K562 (cell line): ENCODE results near the gene TMCC1. TPM values are rescaled to one million over a fixed set of nuclear protein-coding genes. Genes with fewer than 3 reads are reported as not detected.

ENCODE experiments used
- ATAC-seq: fragments of 200-7000 bp; cut with Tn5 transposase; 3 replicates; pipeline ENCODE4 v1.9.1; 2020; ENCODE audit warnings: moderate library complexity
- BruUV-seq: library from RNA; stranded (reverse); fragments of 400-500 nt; replicated peaks from 2 replicates; lab custom pipeline; 2021; lab: Mats Ljungman, UMichigan
- CTCF ChIA-PET: fragments of 300-600 bp; formaldehyde crosslinking; extraction: SDS; loops from one replicate; lab custom pipeline; 2021; ENCODE audit warnings: low intra/inter-chr PET ratio; lab: Yijun Ruan, JAX
- POLR2A ChIA-PET: fragments of 300-600, 350-650 bp; sonication (Branson Sonifier 250); formaldehyde crosslinking; extraction: SDS; loops from one replicate; lab custom pipeline; 2021; ENCODE audit warnings: antibody characterized with exemption, inconsistent platforms; lab: Yijun Ruan, JAX
- DNase-seq, 4 experiments: peaks; one replicate each; pipeline versions ENCODE4 v3.0.0 to v3.0.0-alpha.2; 2011 to 2018; ENCODE audit warnings: low spot score in 3 of 4, mixed read lengths in 3 of 4; ENCODE audit errors: extremely low read depth in 1 of 4
- FAIRE-seq: peaks from 2 replicates; lab custom pipeline; 2011; peaks lifted over from hg19 to GRCh38; lab: Jason Lieb, UNC
- H2AFZ ChIP-seq: 2 replicates; pipeline ENCODE4 v1.6.0; 2011; ENCODE audit warnings: low read depth, low read length, control low read depth, inconsistent platforms
- H3K27ac ChIP-seq: fragments of 200-600 bp; 3 replicates; pipeline ENCODE4 v1.8.0; 2011; ENCODE audit warnings: low read depth, mild to moderate bottlenecking, control low read depth, inconsistent platforms, low read length, moderate library complexity, mixed read lengths; ENCODE audit errors: extremely low read depth
- H3K27me3 ChIP-seq, 2 experiments: fragments of 300-600 bp in 1 of 2; 2 replicates in 1 of 2; 3 replicates in 1 of 2; pipeline versions ENCODE4 v1.6.0 to v1.8.0; 2011; ENCODE audit warnings: inconsistent platforms in 2 of 2, low read length in 2 of 2, mild to moderate bottlenecking in 1 of 2, mixed read lengths in 1 of 2, moderate library complexity in 1 of 2; ENCODE audit not compliant: control insufficient read depth in 2 of 2, insufficient read depth in 2 of 2
- H3K36me3 ChIP-seq: fragments of 300-600 bp; 3 replicates; pipeline ENCODE4 v1.8.0; 2011; ENCODE audit warnings: mild to moderate bottlenecking, low read length, inconsistent platforms; ENCODE audit not compliant: control insufficient read depth, insufficient read depth
- H3K4me1 ChIP-seq, 2 experiments: fragments of 200-600 bp in 1 of 2; replicated peaks in 1 of 2; 2 replicates in 1 of 2; 3 replicates in 1 of 2; pipeline versions ENCODE4 v1.5.1 to v1.8.0; 2011; ENCODE audit warnings: inconsistent platforms in 2 of 2, low read length in 2 of 2, mild to moderate bottlenecking in 1 of 2, mixed read lengths in 1 of 2, moderate library complexity in 1 of 2; ENCODE audit not compliant: control insufficient read depth in 2 of 2, insufficient read depth in 2 of 2
- H3K4me2 ChIP-seq: 2 replicates; pipeline ENCODE4 v1.6.1; 2011; ENCODE audit warnings: low read length, control low read depth, inconsistent platforms, mixed read lengths; ENCODE audit not compliant: insufficient read depth
- H3K4me3 ChIP-seq: fragments of 200-600 bp; sonication (generic), shearing (Covaris generic); 2 replicates; pipeline ENCODE4 v1.5.1; 2016; ENCODE audit warnings: control low read depth, inconsistent platforms
- H3K79me2 ChIP-seq: fragments of 200-600 bp; 3 replicates; pipeline ENCODE4 v1.8.0; 2011; ENCODE audit warnings: low read length, inconsistent platforms; ENCODE audit not compliant: control insufficient read depth, insufficient read depth
- H3K9ac ChIP-seq, 2 experiments: 2 replicates each; pipeline versions ENCODE4 v1.6.0 to v1.6.1; 2011; ENCODE audit warnings: low read depth in 2 of 2, low read length in 2 of 2, control low read depth in 1 of 2, inconsistent platforms in 1 of 2, mild to moderate bottlenecking in 1 of 2, mixed read lengths in 1 of 2; ENCODE audit not compliant: insufficient read depth in 1 of 2
- H3K9me1 ChIP-seq: one replicate; pipeline ENCODE4 v1.6.0; 2011; ENCODE audit warnings: inconsistent platforms, mild to moderate bottlenecking, low read length, moderate library complexity; ENCODE audit not compliant: control insufficient read depth, insufficient read depth
- H3K9me3 ChIP-seq: replicated peaks from 2 replicates; pipeline ENCODE4 v1.5.1; 2011; ENCODE audit warnings: low read depth, low read length, inconsistent platforms; ENCODE audit not compliant: control insufficient read depth, insufficient read depth
- H4K20me1 ChIP-seq: replicated peaks from 2 replicates; pipeline ENCODE4 v1.6.1; 2011; ENCODE audit warnings: low read length, inconsistent platforms, mixed read lengths; ENCODE audit not compliant: control insufficient read depth, insufficient read depth
- COPS2 ChIP-seq: fragments of 450-650 bp; conservative IDR thresholded peaks from 2 replicates; pipeline ENCODE4 v1.6.1; 2016; ENCODE audit warnings: mild to moderate bottlenecking, moderate library complexity
- EGR1 ChIP-seq: fragments of 450-650 bp; conservative IDR thresholded peaks from 2 replicates; pipeline ENCODE4 v1.6.1; 2017; ENCODE audit warnings: mild to moderate bottlenecking
- GTF2A2 ChIP-seq: IDR thresholded peaks from 2 replicates; pipeline ENCODE4 v1.6.1; 2016; ENCODE audit warnings: mild to moderate bottlenecking, missing genetic modification characterization, missing compliant biosample characterization
- HDGF ChIP-seq: fragments of 450-650 bp; IDR thresholded peaks from 2 replicates; pipeline ENCODE4 v1.6.1; 2016
- KDM2B ChIP-seq: fragments of 250-450 bp; sonication (Bioruptor Pico); IDR thresholded peaks from 2 replicates; pipeline ENCODE4 v1.8.0; 2021; ENCODE audit warnings: mild to moderate bottlenecking, moderate library complexity
- MTA2 ChIP-seq: fragments of 450-650 bp; IDR thresholded peaks from 2 replicates; pipeline ENCODE4 v1.6.1; 2016; ENCODE audit warnings: low read depth
- NEUROD1 ChIP-seq: fragments of 150-350 bp; IDR thresholded peaks from 2 replicates; pipeline ENCODE4 v1.6.1; 2014; ENCODE audit warnings: borderline replicate concordance, low read length, low read depth; ENCODE audit not compliant: partially characterized antibody
- POLR2AphosphoS2 ChIP-seq: IDR thresholded peaks from 2 replicates; pipeline ENCODE4 v1.6.1; 2012; ENCODE audit warnings: low read length, improper control_type of control experiment
- PREB ChIP-seq: sonication (generic); formaldehyde crosslinking; IDR thresholded peaks from 2 replicates; pipeline ENCODE4 v1.8.1; 2023; ENCODE audit warnings: mild to moderate bottlenecking, missing genetic modification reagents
- SRSF1 ChIP-seq: fragments of 200-400 bp; formaldehyde crosslinking; IDR thresholded peaks from 2 replicates; pipeline ENCODE4 v1.6.1; 2017; ENCODE audit warnings: mild to moderate bottlenecking, low read depth, low read length, moderate library complexity
- TBP ChIP-seq: optimal IDR thresholded peaks from 2 replicates; pipeline ENCODE3; 2011; ENCODE audit warnings: low read depth, low read length, improper control_type of control experiment
- TRIM24 ChIP-seq, 2 experiments: fragments of 450-650 bp; IDR thresholded peaks; 2 replicates each; pipeline ENCODE4 v1.6.1; 2016
- ZBTB9 ChIP-seq: fragments of 450-650 bp; formaldehyde crosslinking; IDR thresholded peaks from 2 replicates; pipeline ENCODE4 v1.4.0; 2020; ENCODE audit warnings: mild to moderate bottlenecking, moderate library complexity
- ZHX1 ChIP-seq: fragments of 150-350 bp; conservative IDR thresholded peaks from 2 replicates; pipeline ENCODE4 v1.6.1; 2014; ENCODE audit warnings: low read length
- ZNF408 ChIP-seq: fragments of 250-450 bp; sonication (Bioruptor Pico); IDR thresholded peaks from 2 replicates; pipeline ENCODE4 v1.4.0; 2020; ENCODE audit warnings: low read depth, mild to moderate bottlenecking, moderate library complexity
- ZNF778 ChIP-seq: fragments of 450-650 bp; formaldehyde crosslinking; IDR thresholded peaks from 2 replicates; pipeline ENCODE4 v1.4.0; 2020; ENCODE audit warnings: mild to moderate bottlenecking, moderate library complexity
- WGBS: fragments of 100-300 bp; shearing (Covaris generic); methylation state at CpG from one replicate; pipeline ENCODE4 v1.1.6; 2016; ENCODE audit warnings: low coverage, mixed read lengths; ENCODE audit not compliant: insufficient coverage; ENCODE audit errors: missing lambda C conversion rate; 5-methylcytosine and 5-hydroxymethylcytosine counted together
- in situ Hi-C: fragments of 300-500 bp; cut with MboI; formaldehyde crosslinking; loops from 4 replicates; pipeline ENCODE4 v1.15.0; 2018; ENCODE audit warnings: inconsistent platforms, mixed read lengths
- intact Hi-C: fragments of 100-400 bp; cut with micrococcal nuclease; formaldehyde crosslinking; loops from 2 replicates; pipeline ENCODE4 v1.14.2; 2022
- polyA plus RNA-seq, 8 experiments: library from polyadenylated mRNA; depleted of rRNA in 4 of 8; stranded (reverse) in 5 of 8; unstranded in 3 of 8; fragments of >200 nt; fragmentation: Nextera tagmentation in 2 of 8; fragmentation: Illumina TruSeq in 1 of 8; extraction: Ambion mirVana in 2 of 8; extraction: Trizol in 1 of 8; gene quantifications; 2 replicates each; pipeline versions ENCODE4 v1.2.1 to v1.2.3, GENCODE V29; 2011 to 2014; ENCODE audit warnings: inconsistent platforms in 1 of 8, missing spikeins in 1 of 8
- total RNA-seq, 7 experiments: library from RNA; depleted of rRNA in 6 of 7; stranded (reverse); fragments of >200 nt in 6 of 7; fragmentation: Illumina TruSeq in 2 of 7; extraction: Trizol in 2 of 7; gene quantifications; 2 replicates each; pipeline versions ENCODE4 v1.2.1 to v1.2.3, GENCODE V29; 2011 to 2021; ENCODE audit warnings: low replicate concordance in 1 of 7
- TF ChIP-seq, protein P1 (sequence below): fragments of 250-450 bp; sonication (Bioruptor Pico); IDR thresholded peaks from 2 replicates; pipeline ENCODE4 v1.8.0; 2022; ENCODE audit warnings: inconsistent platforms, mild to moderate bottlenecking, moderate library complexity, borderline replicate concordance

The TMCC1 gene
- total and polyA plus RNA-seq, 9 of the 15 experiments (the other 6 are each of a cell fraction or from before 2014, with no cell fraction given), result 0.89 to 8.7 (median 4.0) TPM

DNA sequence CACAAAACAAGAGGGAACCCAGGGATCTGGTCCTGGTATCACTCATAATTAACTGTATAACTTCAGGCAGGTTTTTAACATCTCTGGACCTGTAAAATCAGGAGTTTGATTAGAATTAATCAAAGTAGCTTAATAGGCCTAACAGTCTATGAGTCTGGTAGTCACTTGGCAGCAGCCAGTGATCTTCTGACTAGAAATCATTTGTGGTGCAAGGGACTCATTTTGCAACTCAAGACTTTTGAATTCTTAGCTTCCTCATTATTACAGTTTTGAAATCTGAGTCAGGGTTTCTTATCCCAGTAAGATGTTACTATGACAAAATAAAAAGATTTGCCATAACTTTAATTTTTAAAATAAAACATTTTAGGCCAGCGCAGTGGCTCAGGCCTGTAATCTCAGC lies 70.8 kb downstream of the TMCC1 start:
- Histone ChIP-seq H3K9ac (no peak overlapping the region), H3K4me3 (no peak overlapping the region), H2AFZ (no peak overlapping the region), H4K20me1 (no peaks in the 10 kb centered on the region), H3K4me2 (no peak overlapping the region), H3K79me2 (no peaks in the 10 kb centered on the region), H3K9me3 (no peaks in the 10 kb centered on the region), H3K36me3 (no peaks in the 10 kb centered on the region), H3K4me1 (peaks cover 0 to 8% of the 10 kb centered on the region in 2 experiments; a peak in 2 of 5 replicates), H3K27me3 (no peaks in the 10 kb centered on the region), H3K9me1 (no peaks in the 10 kb centered on the region), H3K27ac (no peak overlapping the region)
- intact Hi-C loops, result no loop called here
- CTCF ChIA-PET, result no interaction called here
- TF ChIP-seq ZNF408 (CRISPR knock-in tag) (no peak), MTA2 (no peak), TBP (no peak), PREB (CRISPR knock-in tag) (no peak), POLR2AphosphoS2 (no peak), ZHX1 (no peak), KDM2B (CRISPR knock-in tag) (no peak), SRSF1 (no peak), ZNF778 (CRISPR knock-in tag) (no peak), TRIM24 (IDR thresholded peaks at IDR 0.05) (no peak), EGR1 (no peak), COPS2 (no peak), HDGF (no peak), ZBTB9 (CRISPR knock-in tag) (no peak), GTF2A2 (no peak), NEUROD1 (no peak)
- TF ChIP-seq, protein P1, sequence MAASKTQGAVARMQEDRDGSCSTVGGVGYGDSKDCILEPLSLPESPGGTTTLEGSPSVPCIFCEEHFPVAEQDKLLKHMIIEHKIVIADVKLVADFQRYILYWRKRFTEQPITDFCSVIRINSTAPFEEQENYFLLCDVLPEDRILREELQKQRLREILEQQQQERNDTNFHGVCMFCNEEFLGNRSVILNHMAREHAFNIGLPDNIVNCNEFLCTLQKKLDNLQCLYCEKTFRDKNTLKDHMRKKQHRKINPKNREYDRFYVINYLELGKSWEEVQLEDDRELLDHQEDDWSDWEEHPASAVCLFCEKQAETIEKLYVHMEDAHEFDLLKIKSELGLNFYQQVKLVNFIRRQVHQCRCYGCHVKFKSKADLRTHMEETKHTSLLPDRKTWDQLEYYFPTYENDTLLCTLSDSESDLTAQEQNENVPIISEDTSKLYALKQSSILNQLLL (CRISPR knock-in tag), result no peak
- POLR2A ChIA-PET, result interaction anchor here (1.5 kb wide), 1 partner anchor 12 kb away, joined by 3 read pairs; no protein-coding TSS in a partner anchor
- DNase-seq (no peak), ATAC-seq (no peak), FAIRE-seq (no peak)
- WGBS, result 100% methylated on average over 1 of the region's 1 CpG
- in situ Hi-C loops, result loop anchor here (5.0 to 25.0 kb wide), 2 partner anchors 170 to 435 kb away; no protein-coding TSS in a partner anchor
- no TSS peak for BruUV-seq
